NK-92 (cell line): Measurements from ENCODE around the gene ZNF77.
"Not testable (repeated sequence)": the region's sequence is repeated elsewhere in the genome, so short reads cannot be mapped to it uniquely, and the experiment has no call there.

Experiments
- DNase-seq: peaks from one replicate; lab custom pipeline; 2025; ENCODE audit not compliant: unreplicated experiment; lab: John Stamatoyannopoulos, UW

The ZNF77 gene

GRCh38 chr19:2944775-2945574, at the start of gene ZNF77:
Gene ZNF77 (minus strand): TSS chr19:2944971. CDS start chr19:2944840, 131 bp downstream.
- peak; percentile 96 for DNase-seq

- no peak for DNase-seq
These were observed 48.8 kb upstream of the ZNF77 start for GRCh38 chr19:2993579-2993978.

GRCh38 chr19:2992958-2993357, 48.2 kb upstream of the ZNF77 start:
- DNase-seq, result no peak

- DNase-seq, result not testable (repeated sequence)
These were observed 47.6 kb upstream of the ZNF77 start for GRCh38 chr19:2992333-2992732.

- no peak for DNase-seq
These were observed 44.6 kb upstream of the ZNF77 start for GRCh38 chr19:2989236-2989946.

- DNase-seq, result no peak
These were observed 43.8 kb upstream of the ZNF77 start for GRCh38 chr19:2988568-2988967.

GRCh38 chr19:2987797-2988196, 43.0 kb upstream of the ZNF77 start:
- no peak for DNase-seq

- DNase-seq, result no peak
These were observed 42.3 kb upstream of the ZNF77 start for GRCh38 chr19:2986951-2987524.

GRCh38 chr19:2984215-2984528, 39.4 kb upstream of the ZNF77 start:
- no peak for DNase-seq

- DNase-seq, result no peak
These were observed 38.8 kb upstream of the ZNF77 start for GRCh38 chr19:2983351-2984214.

GRCh38 chr19:2982983-2983350, 38.2 kb upstream of the ZNF77 start:
- DNase-seq, result no peak

GRCh38 chr19:2982561-2982960, 37.8 kb upstream of the ZNF77 start:
- no peak for DNase-seq

GRCh38 chr19:2981898-2982297, 37.1 kb upstream of the ZNF77 start:
- no peak for DNase-seq

GRCh38 chr19:2978772-2979171, 34.0 kb upstream of the ZNF77 start:
- DNase-seq, result no peak

- DNase-seq, result no peak
These were observed 33.5 kb upstream of the ZNF77 start for GRCh38 chr19:2978166-2978767.

GRCh38 chr19:2977746-2978138, 33.0 kb upstream of the ZNF77 start:
- no peak for DNase-seq

- peak; percentile 79 for DNase-seq
These were observed 32.4 kb upstream of the ZNF77 start, which contains the start of gene TLE6 for GRCh38 chr19:2977001-2977745. Gene TLE6 (plus strand): TSS chr19:2977564. CDS start chr19:2978234, 670 bp downstream.

- no peak for DNase-seq
These were observed 31.8 kb upstream of the ZNF77 start for GRCh38 chr19:2976609-2977000.

- DNase-seq, result no peak
These were observed 29.7 kb upstream of the ZNF77 start for GRCh38 chr19:2974342-2975041.

- DNase-seq, result no peak
These were observed 28.5 kb upstream of the ZNF77 start for GRCh38 chr19:2973229-2973628.
